Astrocyte (in vitro differentiated cells and primary cell): ENCODE measurements around the gene EEF2KMT.
"Not testable (repeated sequence)": the region's sequence is repeated elsewhere in the genome, so short reads cannot be mapped to it uniquely, and the experiment has no call there.

Experiments used
- EZH2 ChIP-seq: IDR thresholded peaks from 2 replicates; pipeline ENCODE4 v1.6.1; 2012; ENCODE audit warnings: mild to moderate bottlenecking, low read length, inconsistent platforms; ENCODE audit not compliant: insufficient read depth
- TF ChIP-seq, protein P1 (sequence below): IDR thresholded peaks from 2 replicates; pipeline ENCODE4 v1.5.1; 2011; ENCODE audit warnings: low read depth, mild to moderate bottlenecking, inconsistent platforms, low read length, moderate library complexity; ENCODE audit not compliant: insufficient read depth

DNA sequence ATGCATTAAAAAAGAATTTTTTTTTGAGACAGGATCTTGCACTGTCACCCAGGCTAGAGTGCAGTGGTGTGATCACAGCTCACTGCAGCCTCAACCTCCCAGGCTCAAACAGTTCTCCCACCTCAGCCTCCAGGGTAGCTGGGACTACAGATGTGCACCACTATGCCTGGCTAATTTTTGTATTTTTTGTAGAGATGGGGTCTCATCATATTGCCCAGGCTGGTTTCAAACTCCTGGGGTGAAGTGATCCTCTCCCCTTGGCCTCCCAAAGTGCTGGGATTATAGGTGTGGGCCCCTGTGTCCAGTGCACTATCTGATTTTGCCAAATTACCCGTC is 47.0 kb upstream of the EEF2KMT start:
- TF ChIP-seq, protein P1, sequence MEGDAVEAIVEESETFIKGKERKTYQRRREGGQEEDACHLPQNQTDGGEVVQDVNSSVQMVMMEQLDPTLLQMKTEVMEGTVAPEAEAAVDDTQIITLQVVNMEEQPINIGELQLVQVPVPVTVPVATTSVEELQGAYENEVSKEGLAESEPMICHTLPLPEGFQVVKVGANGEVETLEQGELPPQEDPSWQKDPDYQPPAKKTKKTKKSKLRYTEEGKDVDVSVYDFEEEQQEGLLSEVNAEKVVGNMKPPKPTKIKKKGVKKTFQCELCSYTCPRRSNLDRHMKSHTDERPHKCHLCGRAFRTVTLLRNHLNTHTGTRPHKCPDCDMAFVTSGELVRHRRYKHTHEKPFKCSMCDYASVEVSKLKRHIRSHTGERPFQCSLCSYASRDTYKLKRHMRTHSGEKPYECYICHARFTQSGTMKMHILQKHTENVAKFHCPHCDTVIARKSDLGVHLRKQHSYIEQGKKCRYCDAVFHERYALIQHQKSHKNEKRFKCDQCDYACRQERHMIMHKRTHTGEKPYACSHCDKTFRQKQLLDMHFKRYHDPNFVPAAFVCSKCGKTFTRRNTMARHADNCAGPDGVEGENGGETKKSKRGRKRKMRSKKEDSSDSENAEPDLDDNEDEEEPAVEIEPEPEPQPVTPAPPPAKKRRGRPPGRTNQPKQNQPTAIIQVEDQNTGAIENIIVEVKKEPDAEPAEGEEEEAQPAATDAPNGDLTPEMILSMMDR = not testable (repeated sequence)
- TF ChIP-seq EZH2 = not testable (repeated sequence)
